ENCODE data around the gene GAPDH.

- TF ChIP-seq POLR2A (IDR thresholded peaks at IDR 0.05) (no peak), POLR2AphosphoS5 (IDR thresholded peaks at IDR 0.05) (no peak)
These were observed 29.2 kb downstream of the GAPDH start for GRCh38 chr12:6563448-6564050.

Data from suprapubic skin (tissue), 4 donors.